GM10248 (cell line): ENCODE data around the gene TERB2.
"Not testable (repeated sequence)": the region's sequence is repeated elsewhere in the genome, so short reads cannot be mapped to it uniquely, and the experiment has no call there.

Experiments
- CTCF ChIA-PET: fragments of 300-600 bp; sonication (Branson Sonifier 250); formaldehyde crosslinking; extraction: SDS; loops from one replicate; lab custom pipeline; 2021; ENCODE audit warnings: antibody characterized with exemption; lab: Yijun Ruan, JAX
- POLR2A ChIA-PET: fragments of 350-650 bp; sonication (Branson Sonifier 250); formaldehyde crosslinking; extraction: SDS; loops from one replicate; lab custom pipeline; 2020; ENCODE audit warnings: antibody characterized with exemption; lab: Yijun Ruan, JAX
- DNase-seq: peaks from one replicate; pipeline ENCODE4 v3.0.0; 2012; ENCODE audit errors: extremely low spot score
- CTCF ChIP-seq: IDR thresholded peaks from 2 replicates; pipeline ENCODE4 v1.5.1; 2012; ENCODE audit warnings: mild to moderate bottlenecking, low read depth; ENCODE audit errors: extremely low read depth, missing control alignments, control extremely low read depth

TERB2 gene

GRCh38 chr15:44999105-44999504 lies 42.6 kb downstream of the TERB2 start:
- no peak for DNase-seq
- no peak for TF ChIP-seq CTCF
- ChIA-PET CTCF (no interaction called here), POLR2A (no interaction called here)

GRCh38 chr15:45001180-45001579 lies 44.7 kb downstream of the TERB2 start:
- CTCF ChIA-PET, POLR2A ChIA-PET: not testable (repeated sequence)

DNA sequence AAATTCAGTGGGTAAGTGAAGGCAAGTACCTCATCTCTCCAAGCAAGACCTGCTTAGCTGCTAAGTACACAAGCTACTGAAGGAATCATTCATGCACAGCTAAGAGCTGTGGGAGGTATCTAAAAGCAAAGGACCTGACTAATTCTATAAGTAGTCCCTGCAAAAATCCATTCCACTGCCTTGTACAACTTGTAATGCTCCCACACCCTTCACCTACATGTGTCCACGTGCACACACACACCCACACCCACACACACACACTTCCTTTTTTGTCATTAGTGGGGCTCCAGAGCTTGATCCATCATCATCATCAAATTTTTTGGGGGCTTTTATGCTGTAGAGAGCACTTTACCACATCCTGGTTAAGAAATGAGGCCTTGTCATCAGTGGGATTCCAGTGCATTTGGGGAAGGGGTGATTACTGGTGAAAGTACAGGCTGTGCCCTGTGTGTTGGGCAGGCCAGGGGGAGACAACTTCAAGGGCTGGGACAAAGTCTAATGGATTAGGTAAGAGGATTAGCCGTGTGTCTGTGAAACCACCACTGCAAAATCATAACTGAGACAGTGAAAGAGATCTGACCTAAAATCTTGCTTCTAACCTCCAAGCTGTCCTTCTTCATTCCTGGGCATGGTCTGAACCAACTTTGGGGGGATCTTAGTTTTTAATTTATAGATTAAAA lies 47.4 kb downstream of the TERB2 start:
- peak; percentile 28 for DNase-seq
- POLR2A ChIA-PET: not testable (repeated sequence)
- CTCF ChIA-PET: interaction anchor here (1.0 to 1.6 kb wide), 2 partner anchors 10 to 33 kb away, joined by 4 to 5 read pairs; no protein-coding TSS in a partner anchor

More at GRCh38 chr15:45001180-45001579, 44.7 kb downstream of the TERB2 start:
- DNase-seq: not testable (repeated sequence)

- DNase-seq, POLR2A ChIA-PET: not testable (repeated sequence)
- CTCF ChIA-PET: interaction anchor here (0.8 to 1.6 kb wide), 2 partner anchors 9 to 19 kb away, joined by 3 to 4 read pairs; no protein-coding TSS in a partner anchor
These were observed 48.2 kb downstream of the TERB2 start for GRCh38 chr15:45004590-45005175.

DNA sequence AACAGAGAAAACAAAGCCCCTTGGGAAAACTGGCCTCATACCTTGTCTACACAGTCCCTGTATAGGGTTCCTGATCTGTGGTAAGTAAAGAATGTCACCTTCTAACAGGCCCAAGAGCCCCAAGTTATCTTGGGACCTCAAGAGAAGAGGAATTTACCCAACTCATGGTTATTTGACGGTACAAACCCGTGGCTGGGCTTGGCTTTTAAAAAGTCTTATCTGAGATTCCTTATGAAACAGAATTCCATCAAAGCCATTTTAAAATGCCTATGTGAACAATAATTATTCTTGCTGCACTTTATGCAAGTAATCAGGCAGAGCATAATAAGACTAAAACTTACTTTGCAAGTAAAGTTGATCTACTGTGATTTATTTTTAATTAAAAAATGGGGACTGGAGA lies 52.6 kb downstream of the TERB2 start:
- TF ChIP-seq CTCF: no peak
- CTCF ChIA-PET: no interaction called here
- POLR2A ChIA-PET: no interaction called here
- no peak for DNase-seq

GRCh38 chr15:45015114-45015513 lies 58.6 kb downstream of the TERB2 start:
- CTCF ChIA-PET, POLR2A ChIA-PET, DNase-seq: not testable (repeated sequence)

DNA sequence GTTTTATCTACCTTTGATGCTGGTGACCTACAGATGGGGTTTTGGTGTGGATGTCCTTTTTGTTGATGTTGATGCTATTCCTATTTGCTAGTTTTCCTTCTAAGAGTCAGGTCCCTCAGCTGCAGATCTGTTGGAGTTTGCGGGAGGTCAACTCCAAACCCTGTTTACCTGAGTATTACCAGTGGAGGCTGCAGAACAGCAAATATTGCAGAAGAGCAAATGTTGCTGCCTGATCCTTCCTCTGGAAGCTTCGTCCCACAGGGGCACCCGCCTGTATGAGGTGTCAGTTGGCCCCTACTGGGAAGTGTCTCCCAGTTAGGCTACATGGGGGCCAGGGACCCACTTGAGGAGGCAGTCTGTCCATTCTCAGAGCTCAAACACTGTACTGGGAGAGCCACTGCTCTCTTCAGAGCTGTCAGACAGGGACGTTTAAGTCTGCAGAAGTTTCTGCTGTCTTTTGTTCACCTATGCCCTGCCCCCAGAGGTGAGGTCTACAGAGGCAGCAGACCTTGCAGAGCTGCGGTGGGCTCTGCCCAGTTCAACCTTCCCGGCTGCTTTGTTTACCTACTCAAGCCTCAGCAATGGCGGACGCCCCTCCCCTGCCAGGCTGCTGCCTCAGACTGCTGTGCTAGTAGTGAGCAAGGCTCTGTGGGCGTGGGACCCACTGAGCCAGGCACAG lies 63.9 kb downstream of the TERB2 start:
- POLR2A ChIA-PET, DNase-seq: not testable (repeated sequence)
- CTCF ChIA-PET: interaction anchor here (0.8 to 1.1 kb wide), 2 partner anchors 9 to 98 kb away, joined by 3 to 4 read pairs; no protein-coding TSS in a partner anchor

GRCh38 chr15:45020901-45021259 lies 64.4 kb downstream of the TERB2 start:
- DNase-seq, POLR2A ChIA-PET: not testable (repeated sequence)
- CTCF ChIA-PET: interaction anchor here (1.2 kb wide), 1 partner anchor 16 kb away, joined by 5 read pairs; no protein-coding TSS in a partner anchor

DNA sequence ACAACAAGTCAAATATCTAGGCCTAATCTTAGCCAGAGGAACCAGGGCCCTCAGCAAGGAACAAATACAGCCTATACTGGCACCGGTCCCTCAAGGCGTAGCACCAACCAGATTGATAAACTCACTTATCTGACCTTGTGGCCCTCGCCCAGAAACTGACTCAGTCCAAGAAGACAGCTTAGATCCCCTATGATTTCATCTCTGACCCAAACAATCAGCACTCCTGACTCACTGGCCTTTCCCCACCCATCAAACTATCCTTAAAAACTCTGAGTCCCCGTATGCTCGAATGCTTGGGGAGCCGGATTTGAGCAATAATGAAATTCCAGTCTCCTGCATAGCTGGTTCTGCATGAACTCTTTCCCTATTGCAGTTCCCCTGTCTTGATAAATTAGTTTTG lies 64.9 kb downstream of the TERB2 start:
- ChIA-PET POLR2A (no interaction called here), CTCF (interaction anchor here (1.2 kb wide), 1 partner anchor 15 kb away, joined by 5 read pairs; no protein-coding TSS in a partner anchor)
- no peak for DNase-seq
- no peak for TF ChIP-seq CTCF
